GM21447 (cell line): Measurements from ENCODE around the gene DOK3.
"Not testable (repeated sequence)": the region's sequence is repeated elsewhere in the genome, so short reads cannot be mapped to it uniquely, and the experiment has no call there.

Experiments
- ATAC-seq: cut with Tn5 transposase; IDR thresholded peaks from one replicate; pipeline ENCODE4 v1.9.1; 2021; ENCODE audit not compliant: unreplicated experiment

The DOK3 gene

GRCh38 chr5:177498013-177498787 lies 11.4 kb downstream of the DOK3 start:
- peak; percentile 8 for ATAC-seq

GRCh38 chr5:177497292-177498012 lies 12.2 kb downstream of the DOK3 start, which contains the start of gene PDLIM7:
Gene PDLIM7, minus strand, starts transcription at chr5:177497604. Its CDS starts 1,092 bp downstream, at chr5:177496512.
- peak; percentile 75 for ATAC-seq

GRCh38 chr5:177496727-177497291 lies 12.8 kb downstream of the DOK3 start:
- ATAC-seq: no peak

DNA sequence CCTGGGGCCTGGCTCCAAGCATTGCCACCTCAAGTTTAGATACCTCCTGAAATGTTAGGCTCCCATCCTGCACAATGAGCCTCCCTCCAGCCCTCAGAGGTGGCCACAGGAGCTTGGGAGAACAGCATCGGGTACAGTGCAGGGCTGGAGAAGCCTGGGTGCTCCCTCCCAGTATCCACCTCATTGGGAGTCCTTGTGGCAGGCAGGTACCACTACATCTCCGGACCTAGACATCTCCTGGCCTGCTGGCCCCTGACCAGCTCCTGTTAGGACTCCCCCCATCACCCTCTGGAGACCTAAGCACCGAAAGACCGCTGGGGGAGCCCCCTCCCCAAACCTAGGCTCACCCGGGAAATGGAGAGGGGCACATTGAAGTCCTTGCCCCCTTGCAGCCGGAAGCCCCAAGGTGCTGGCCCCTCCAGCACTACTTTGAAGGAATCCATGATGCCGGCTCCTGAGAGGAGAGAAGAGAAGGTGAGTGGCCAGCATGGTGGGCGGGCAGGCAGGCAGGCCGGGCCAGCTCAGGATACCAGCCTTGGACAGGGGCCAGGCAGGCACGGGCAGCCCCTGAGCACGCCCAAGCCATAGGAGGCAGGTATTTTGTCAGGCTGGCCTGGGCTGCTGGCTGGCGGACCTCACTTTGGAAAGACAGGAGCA lies 13.4 kb downstream of the DOK3 start:
- ATAC-seq: no peak

GRCh38 chr5:177495243-177496060 lies 14.2 kb downstream of the DOK3 start:
- ATAC-seq: no peak

GRCh38 chr5:177494346-177495195 lies 15.1 kb downstream of the DOK3 start:
- no peak for ATAC-seq

DNA sequence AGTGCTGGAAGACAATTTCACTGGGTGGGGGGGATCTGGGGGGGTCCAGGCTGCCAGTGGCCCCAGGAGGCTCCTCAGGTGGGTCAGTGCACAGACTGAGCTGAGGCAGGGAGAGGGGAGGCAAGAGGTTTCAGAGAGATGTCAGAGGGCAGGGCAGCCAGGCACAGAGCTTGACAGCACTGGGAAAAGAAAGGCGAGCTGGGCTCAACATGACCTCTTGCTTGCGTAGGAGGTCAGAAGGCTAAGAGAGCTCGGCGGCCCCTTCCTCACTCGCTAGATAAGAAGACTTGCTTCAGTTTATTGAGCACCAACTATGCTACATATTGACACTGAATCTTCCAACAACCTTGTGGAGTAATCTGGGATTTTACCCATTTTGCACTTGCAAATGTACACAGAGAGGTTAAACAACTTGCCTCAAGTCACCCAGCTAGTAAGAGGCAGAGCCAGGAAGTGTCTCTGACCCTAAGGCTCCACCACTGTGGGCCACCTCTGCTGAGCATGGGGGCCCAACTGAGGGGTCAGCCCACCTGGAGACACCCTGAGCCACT lies 15.8 kb downstream of the DOK3 start:
- ATAC-seq: no peak

DNA sequence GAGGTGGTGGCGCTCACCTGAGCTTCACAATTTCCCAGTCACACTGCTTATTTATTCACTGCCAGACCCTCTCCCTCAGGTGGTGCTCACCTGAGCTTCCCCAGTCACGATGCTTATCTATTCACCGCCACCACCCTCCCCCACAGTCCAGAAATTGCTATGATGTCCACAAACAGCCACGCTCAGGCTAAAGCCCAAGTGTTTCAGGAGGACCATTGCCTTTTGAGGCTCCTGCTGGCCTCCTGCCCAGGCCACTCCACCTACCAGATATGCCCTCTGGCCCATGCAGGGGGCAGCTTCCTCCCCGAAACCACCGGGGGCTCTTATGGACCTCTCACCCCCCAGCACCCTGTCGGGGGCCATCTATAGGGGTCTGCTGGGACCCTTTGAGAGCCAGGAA lies 16.8 kb downstream of the DOK3 start:
- ATAC-seq: no peak

GRCh38 chr5:177491983-177492746 lies 17.5 kb downstream of the DOK3 start:
- no peak for ATAC-seq

GRCh38 chr5:177491429-177491945 lies 18.1 kb downstream of the DOK3 start:
- ATAC-seq: no peak

GRCh38 chr5:177490992-177491391 lies 18.6 kb downstream of the DOK3 start:
- ATAC-seq: no peak

- no peak for ATAC-seq
Measured at GRCh38 chr5:177490311-177490991, 19.2 kb downstream of the DOK3 start.

GRCh38 chr5:177489119-177489716 lies 20.4 kb downstream of the DOK3 start:
- ATAC-seq: no peak

- no peak for ATAC-seq
Measured at GRCh38 chr5:177487975-177488374, 21.7 kb downstream of the DOK3 start.

DNA sequence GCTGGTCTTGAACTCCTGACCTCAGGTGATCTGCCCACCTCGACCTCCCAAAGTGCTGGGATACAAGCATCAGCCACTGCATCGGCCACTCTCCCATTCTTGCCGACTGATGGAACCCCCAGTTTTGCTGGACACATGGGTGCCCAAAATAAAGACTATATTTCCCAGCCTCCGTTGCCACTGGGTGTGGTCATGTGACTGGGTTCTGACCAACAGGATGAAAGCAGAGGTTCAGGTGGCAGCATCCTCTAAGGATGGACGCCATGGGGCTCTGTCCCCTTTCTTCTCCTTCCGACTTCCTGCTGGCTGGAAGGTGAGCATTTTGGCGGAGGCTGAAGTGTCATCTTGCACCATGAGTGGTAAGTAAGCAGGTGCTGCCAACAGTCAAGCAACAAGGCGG lies 22.5 kb downstream of the DOK3 start:
- no peak for ATAC-seq

DNA sequence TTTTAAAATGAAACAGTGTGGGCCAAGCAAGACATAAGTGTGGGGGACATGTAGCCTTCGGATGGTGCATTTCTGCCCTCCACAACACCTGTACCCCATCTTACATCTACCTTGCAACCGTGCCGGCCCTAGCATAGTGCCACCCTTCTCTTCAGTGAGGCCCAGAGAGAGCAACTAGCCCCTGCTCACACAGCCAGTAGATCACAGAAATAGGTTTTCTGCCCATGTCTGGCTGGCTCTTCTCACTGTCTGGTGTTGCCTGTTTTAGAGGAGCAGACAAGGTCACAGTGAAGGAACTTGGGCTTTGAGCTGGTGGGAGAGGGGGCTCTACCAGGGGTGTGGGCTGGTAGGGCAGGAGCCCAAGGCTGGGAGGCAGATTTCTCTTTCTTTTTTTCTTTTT lies 23.4 kb downstream of the DOK3 start:
- no peak for ATAC-seq

DNA sequence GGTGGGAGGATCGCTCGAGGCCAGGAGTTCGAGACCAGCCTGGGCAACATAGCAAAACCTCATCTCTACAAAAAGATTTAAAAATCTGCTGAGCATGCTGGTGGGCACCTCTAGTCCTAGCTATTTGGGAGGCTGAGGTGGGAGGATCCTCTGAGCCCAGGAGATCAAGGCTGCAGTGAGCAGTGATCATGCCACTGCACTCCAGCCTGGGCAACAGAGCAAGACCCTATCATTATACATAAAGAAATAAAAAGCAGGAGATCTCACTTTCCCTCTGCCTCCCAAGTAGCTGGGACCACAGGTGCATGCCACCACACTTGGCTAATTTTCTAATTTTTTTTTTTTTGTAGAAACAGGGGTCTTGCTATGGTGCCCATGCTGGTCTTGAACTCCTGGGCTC lies 23.9 kb downstream of the DOK3 start:
- not testable (repeated sequence) for ATAC-seq
